Keratinocyte (primary cell): ENCODE measurements around the gene TRAF1. TPM values are rescaled to one million over a fixed set of nuclear protein-coding genes. Genes with fewer than 3 reads are reported as not detected.

Source experiments
- DNase-seq: peaks from one replicate; pipeline ENCODE4 v3.0.0-alpha.2; 2011; ENCODE audit warnings: low read depth, missing footprints, low spot score
- FAIRE-seq: peaks from 2 replicates; lab custom pipeline; 2011; peaks lifted over from hg19 to GRCh38; lab: Jason Lieb, UNC
- H2AFZ ChIP-seq: 2 replicates; pipeline ENCODE4 v1.6.0; 2012; ENCODE audit warnings: low read length, control low read depth, inconsistent platforms; ENCODE audit not compliant: control insufficient read depth
- H3K27ac ChIP-seq: 2 replicates; pipeline ENCODE4 v1.5.1; 2011; ENCODE audit warnings: low read length; ENCODE audit not compliant: control insufficient read depth, insufficient read depth
- H3K27me3 ChIP-seq: 3 replicates; pipeline ENCODE4 v1.6.0; 2011; ENCODE audit warnings: low read length; ENCODE audit not compliant: control insufficient read depth, insufficient read depth; ENCODE audit errors: extremely low read depth
- H3K36me3 ChIP-seq, 2 experiments: 2 replicates in 1 of 2; 3 replicates in 1 of 2; pipeline ENCODE4 v1.5.1; 2011; ENCODE audit warnings: low read length in 2 of 2, mild to moderate bottlenecking in 1 of 2; ENCODE audit not compliant: control insufficient read depth in 2 of 2, insufficient read depth in 2 of 2; ENCODE audit errors: extremely low read depth in 1 of 2
- H3K4me1 ChIP-seq: 3 replicates; pipeline ENCODE4 v1.5.1; 2011; ENCODE audit warnings: low read length; ENCODE audit not compliant: control insufficient read depth, insufficient read depth; ENCODE audit errors: extremely low read depth
- H3K4me2 ChIP-seq: 3 replicates; pipeline ENCODE4 v1.6.0; 2011; ENCODE audit warnings: low read depth, low read length; ENCODE audit not compliant: control insufficient read depth, insufficient read depth; ENCODE audit errors: extremely low read depth
- H3K4me3 ChIP-seq, 3 experiments: fragments of 200-600 bp in 1 of 3; sonication (generic) in 1 of 3; 2 replicates in 2 of 3; 3 replicates in 1 of 3; pipeline ENCODE4 v1.5.1; 2011 to 2016; ENCODE audit warnings: low read length in 3 of 3, mild to moderate bottlenecking in 3 of 3, control low read depth in 2 of 3, inconsistent platforms in 1 of 3, low read depth in 1 of 3, mixed read lengths in 1 of 3, mixed run types in 1 of 3, moderate library complexity in 1 of 3; ENCODE audit not compliant: control insufficient read depth in 2 of 3, insufficient read depth in 2 of 3; ENCODE audit errors: extremely low read depth in 1 of 3
- H3K79me2 ChIP-seq: 2 replicates; pipeline ENCODE4 v1.6.0; 2012; ENCODE audit warnings: low read length; ENCODE audit not compliant: control insufficient read depth, insufficient read depth
- H3K9ac ChIP-seq: 3 replicates; pipeline ENCODE4 v1.6.0; 2011; ENCODE audit warnings: low read length; ENCODE audit not compliant: control insufficient read depth, insufficient read depth; ENCODE audit errors: extremely low read depth
- H3K9me1 ChIP-seq: 3 replicates; pipeline ENCODE4 v1.6.0; 2011; ENCODE audit warnings: low read length; ENCODE audit not compliant: control insufficient read depth, insufficient read depth; ENCODE audit errors: extremely low read depth
- H3K9me3 ChIP-seq: 2 replicates; pipeline ENCODE4 v1.5.1; 2012; ENCODE audit warnings: low read depth, low read length; ENCODE audit not compliant: control insufficient read depth
- H4K20me1 ChIP-seq: 3 replicates; pipeline ENCODE4 v1.6.0; 2011; ENCODE audit warnings: low read length; ENCODE audit not compliant: control insufficient read depth, insufficient read depth; ENCODE audit errors: extremely low read depth
- EZH2 ChIP-seq: IDR thresholded peaks from one replicate; pipeline ENCODE4 v1.6.1; 2012; ENCODE audit warnings: inconsistent platforms, mild to moderate bottlenecking, low read length, moderate library complexity
- dilution Hi-C: fragments of 300-500 bp; cut with MboI; formaldehyde crosslinking; loops from one replicate; pipeline ENCODE4 v1.7.0; 2020; ENCODE audit warnings: low sequenced_read_pairs; ENCODE audit not compliant: extremely low pct_ligation_motif_present
- polyA plus RNA-seq, 5 experiments: library from polyadenylated mRNA; depleted of rRNA in 3 of 5; stranded (reverse) in 3 of 5; stranded (forward) in 1 of 5; unstranded in 1 of 5; fragments of >200 nt; gene quantifications; 1 replicate in 1 of 5; 2 replicates in 3 of 5; 3 replicates in 1 of 5; pipeline versions ENCODE4 v1.2.1 to v1.2.3, GENCODE V29; 2011 to 2012; ENCODE audit warnings: missing spikeins in 2 of 5, low read depth in 1 of 5, low replicate concordance in 1 of 5
- TF ChIP-seq, protein P1 (sequence below), 3 experiments: IDR thresholded peaks in 1 of 3; conservative IDR thresholded peaks in 1 of 3; optimal IDR thresholded peaks in 1 of 3; 2 replicates in 2 of 3; 3 replicates in 1 of 3; pipeline versions ENCODE3 to v1.5.1; 2011; ENCODE audit warnings: low read length in 3 of 3, mild to moderate bottlenecking in 3 of 3, moderate library complexity in 2 of 3, control low read depth in 1 of 3, inconsistent platforms in 1 of 3; ENCODE audit not compliant: insufficient read depth in 2 of 3; ENCODE audit errors: extremely low read depth in 1 of 3

The TRAF1 gene
- polyA plus RNA-seq, 1 donor (not counting 4 experiments of a cell fraction or from before 2014, with no cell fraction given) = 1.2 TPM

DNA sequence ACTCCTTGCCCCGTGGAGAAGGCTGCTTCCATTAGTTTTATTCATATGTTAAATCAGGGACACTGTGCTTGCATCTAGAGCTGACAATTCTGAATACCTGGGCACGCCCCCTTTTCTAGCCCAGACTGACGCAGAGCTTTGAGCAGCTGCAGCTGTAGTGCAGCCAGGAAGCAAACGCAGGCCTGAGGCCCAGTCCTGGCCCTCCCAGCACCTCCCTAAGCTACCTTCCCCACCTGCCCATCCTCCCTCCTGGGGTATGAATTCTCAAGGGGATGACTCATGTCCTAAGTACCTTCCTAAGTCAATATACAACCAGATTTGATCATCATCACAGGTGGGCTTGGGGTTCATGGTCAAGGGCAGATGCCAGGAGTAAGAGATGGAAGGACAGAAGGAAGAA lies 53.1 kb downstream of the TRAF1 start:
- Histone ChIP-seq H3K9ac (no peak overlapping the region), H3K4me2 (peak overlapping the region; percentile 40), H3K27me3 (no peaks in the 10 kb centered on the region), H2AFZ (no peak overlapping the region), H3K9me1 (no peaks in the 10 kb centered on the region), H3K79me2 (no peaks in the 10 kb centered on the region), H3K27ac (peak overlapping the region; percentile 59), H3K4me3 (no peak overlapping the region), H3K9me3 (no peaks in the 10 kb centered on the region), H3K36me3 (peaks cover 1 to 22% of the 10 kb centered on the region in 2 experiments), H3K4me1 (peaks cover 40% of the 10 kb centered on the region), H4K20me1 (no peaks in the 10 kb centered on the region)
- FAIRE-seq (peak; percentile 65), DNase-seq (peak; percentile 92)
- no peak for TF ChIP-seq EZH2
- TF ChIP-seq, protein P1, sequence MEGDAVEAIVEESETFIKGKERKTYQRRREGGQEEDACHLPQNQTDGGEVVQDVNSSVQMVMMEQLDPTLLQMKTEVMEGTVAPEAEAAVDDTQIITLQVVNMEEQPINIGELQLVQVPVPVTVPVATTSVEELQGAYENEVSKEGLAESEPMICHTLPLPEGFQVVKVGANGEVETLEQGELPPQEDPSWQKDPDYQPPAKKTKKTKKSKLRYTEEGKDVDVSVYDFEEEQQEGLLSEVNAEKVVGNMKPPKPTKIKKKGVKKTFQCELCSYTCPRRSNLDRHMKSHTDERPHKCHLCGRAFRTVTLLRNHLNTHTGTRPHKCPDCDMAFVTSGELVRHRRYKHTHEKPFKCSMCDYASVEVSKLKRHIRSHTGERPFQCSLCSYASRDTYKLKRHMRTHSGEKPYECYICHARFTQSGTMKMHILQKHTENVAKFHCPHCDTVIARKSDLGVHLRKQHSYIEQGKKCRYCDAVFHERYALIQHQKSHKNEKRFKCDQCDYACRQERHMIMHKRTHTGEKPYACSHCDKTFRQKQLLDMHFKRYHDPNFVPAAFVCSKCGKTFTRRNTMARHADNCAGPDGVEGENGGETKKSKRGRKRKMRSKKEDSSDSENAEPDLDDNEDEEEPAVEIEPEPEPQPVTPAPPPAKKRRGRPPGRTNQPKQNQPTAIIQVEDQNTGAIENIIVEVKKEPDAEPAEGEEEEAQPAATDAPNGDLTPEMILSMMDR (optimal IDR thresholded peaks at IDR 0.05 in 1 of 3, IDR thresholded peaks at IDR 0.05 in 1 of 3, conservative IDR thresholded peaks at IDR 0.05 in 1 of 3; ENCODE audit: extremely low read depth in 1 of 3, insufficient read depth in 2 of 3, low read length in 3 of 3) = no peak
- dilution Hi-C loops = no loop called here

DNA sequence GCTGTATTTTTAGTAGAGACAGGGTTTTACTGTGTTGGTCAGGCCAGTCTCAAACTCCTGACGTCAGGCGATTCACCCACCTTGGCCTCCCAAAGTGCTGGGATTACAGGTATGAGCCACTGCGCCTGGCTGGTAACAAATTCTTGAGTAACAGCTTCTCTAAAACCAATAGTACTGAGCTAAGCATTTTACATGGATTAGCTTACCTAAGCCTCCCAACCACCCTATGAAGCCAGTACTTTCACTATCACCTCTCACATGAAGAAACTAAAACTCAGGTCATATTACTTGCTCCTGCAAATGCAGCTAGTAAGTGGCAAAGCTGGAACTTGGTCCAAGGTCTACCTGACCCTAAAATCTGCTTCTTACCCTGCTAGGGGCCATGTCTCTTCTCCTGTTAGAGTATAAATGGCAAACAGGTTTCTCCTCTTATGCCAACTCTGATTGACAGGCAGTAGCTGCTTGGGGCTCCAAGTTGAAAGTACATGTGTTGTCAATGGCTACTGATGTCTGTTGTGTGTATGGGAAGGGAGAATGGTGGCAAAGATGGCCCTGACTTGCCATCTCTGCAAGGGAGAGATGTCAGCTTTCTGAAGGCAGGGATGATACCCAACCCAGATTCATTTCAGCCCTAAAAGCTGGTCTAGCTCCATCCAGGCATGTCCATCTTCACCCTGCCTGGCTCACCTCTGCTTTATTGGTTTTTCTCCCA lies 53.6 kb downstream of the TRAF1 start:
- peak overlapping the region; percentile 44 for H3K27ac ChIP-seq
- FAIRE-seq (no peak), DNase-seq (no peak)
- no peaks in the 10 kb centered on the region for H3K9me1 ChIP-seq
- no peak overlapping the region for H3K4me3 ChIP-seq
- H2AFZ ChIP-seq = no peak overlapping the region
- dilution Hi-C loops = no loop called here
- no peak overlapping the region for H3K9ac ChIP-seq
- peaks cover 42% of the 10 kb centered on the region for H3K4me1 ChIP-seq
- TF ChIP-seq EZH2 = no peak
- TF ChIP-seq, protein P1 (optimal IDR thresholded peaks at IDR 0.05 in 1 of 3, IDR thresholded peaks at IDR 0.05 in 1 of 3, conservative IDR thresholded peaks at IDR 0.05 in 1 of 3; ENCODE audit: extremely low read depth in 1 of 3, insufficient read depth in 2 of 3, low read length in 3 of 3) = no peak
- peaks cover 1 to 22% of the 10 kb centered on the region in 2 experiments for H3K36me3 ChIP-seq
- no peaks in the 10 kb centered on the region for H3K79me2 ChIP-seq
- H3K4me2 ChIP-seq = peak overlapping the region; percentile 40
- H3K9me3 ChIP-seq = no peaks in the 10 kb centered on the region
- H4K20me1 ChIP-seq = no peaks in the 10 kb centered on the region
- no peaks in the 10 kb centered on the region for H3K27me3 ChIP-seq
